Left cardiac atrium (tissue), 4 donors: ENCODE data around the gene ZFP69B. TPM values are rescaled to one million over a fixed set of nuclear protein-coding genes. Genes with fewer than 3 reads are reported as not detected.

Source experiments
- ATAC-seq, 2 donors: fragments of 200-7000 bp; cut with Tn5 transposase; one replicate each; pipeline ENCODE4 v1.9.1; 2020; ENCODE audit warnings: mild to moderate bottlenecking in 2 of 2, moderate library complexity in 2 of 2
- DNase-seq: peaks from one replicate; pipeline ENCODE4 v3.0.0-alpha.2; 2020
- intact Hi-C, 2 donors: fragments of 100-400 bp; cut with DNase I; formaldehyde crosslinking; loops; one replicate each; pipeline versions ENCODE4 v1.14.1 to v1.15.1; 2022 to 2023
- long read RNA-seq: library from polyadenylated mRNA; unstranded; transcript quantifications from one replicate; pipeline ENCODE4 v2.0.0, GENCODE V29; 2021
- total RNA-seq, 2 donors: library from RNA; stranded (reverse); fragmentation: NEBNext Ultra II Directional; extraction: Animal tissue kit (Norgen Biotek cat#: 25700); gene quantifications; one replicate each; pipeline ENCODE4 v1.2.1, GENCODE V29; 2021
- donor health status: DM: no; HTN: yes; CAD: no.
- donor health status: DM: no; HTN: yes; CAD: no; lungs with severe emphysema.
- donor health status: DM: yes; HTN: yes; CAD: no.
- donor health status: Dilated cardiomyopathy.

The ZFP69B gene
- total RNA-seq, result 1 to 10 TPM; 1.1 to 1.2 TPM
- long read RNA-seq, result 0 reads

- DNase-seq (peak; percentile 95), ATAC-seq (peak; percentile 99 to 100)
- intact Hi-C loops, result no loop called here
Measured at GRCh38 chr1:40449684-40450494, at the start of gene ZFP69B. Gene ZFP69B, plus strand, starts transcription at chr1:40450476. Its CDS starts 486 bp downstream, at chr1:40450962.

GRCh38 chr1:40401473-40402201 is 48.6 kb upstream of the ZFP69B start:
- intact Hi-C loops, result loop anchor here in 1 of 2 donors (5.0 kb wide), 1 partner anchor 254 kb away; no protein-coding TSS in a partner anchor
- no peak for DNase-seq
- peak in 1 of 2 donors; percentile 23 for ATAC-seq

DNA sequence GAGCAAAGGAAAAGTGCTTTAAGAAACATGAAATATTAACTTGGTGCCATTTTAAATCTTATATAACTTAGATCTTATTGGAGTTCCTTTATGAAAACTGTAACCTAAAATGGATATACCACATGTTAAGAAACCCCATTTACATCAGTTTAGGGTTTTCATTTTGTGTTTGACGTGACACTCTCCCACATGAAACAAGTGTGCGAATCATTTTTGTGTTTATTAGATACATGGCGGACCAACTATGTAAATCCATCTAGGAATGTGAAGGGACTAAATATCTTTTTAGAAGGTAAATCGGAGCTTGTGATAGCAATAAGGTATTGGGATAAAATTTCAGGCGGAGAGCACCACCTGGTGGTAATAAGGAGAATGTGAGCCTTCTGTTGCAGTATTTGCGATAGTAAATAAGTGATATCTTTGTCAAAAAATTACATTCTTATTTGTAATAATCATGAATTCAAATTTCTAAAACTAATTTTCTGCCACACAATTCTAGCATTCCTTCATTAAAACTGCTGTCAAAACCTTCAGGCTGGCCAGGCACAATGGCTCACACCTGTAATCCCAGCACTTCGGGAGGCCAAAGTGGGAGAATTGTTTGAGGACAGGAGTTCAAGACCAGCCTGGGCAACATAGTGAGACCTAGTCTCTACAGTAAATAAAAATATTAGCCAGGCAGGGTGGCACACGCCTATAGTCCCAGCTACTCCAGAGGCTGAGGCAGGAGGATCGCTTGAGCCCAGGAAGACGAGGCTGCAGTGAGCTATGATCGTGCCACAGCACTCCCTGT is 45.4 kb upstream of the ZFP69B start:
- ATAC-seq, result peak in 1 of 2 donors; percentile 47
- DNase-seq, result no peak
- intact Hi-C loops, result loop anchor here (5.0 kb wide), 2 partner anchors 258 to 263 kb away; no protein-coding TSS in a partner anchor

- DNase-seq (no peak), ATAC-seq (no peak)
- intact Hi-C loops, result loop anchor here in 1 of 2 donors (5.0 kb wide), 1 partner anchor 264 kb away; no protein-coding TSS in a partner anchor
Measured at GRCh38 chr1:40405812-40406211, 44.5 kb upstream of the ZFP69B start.

DNA sequence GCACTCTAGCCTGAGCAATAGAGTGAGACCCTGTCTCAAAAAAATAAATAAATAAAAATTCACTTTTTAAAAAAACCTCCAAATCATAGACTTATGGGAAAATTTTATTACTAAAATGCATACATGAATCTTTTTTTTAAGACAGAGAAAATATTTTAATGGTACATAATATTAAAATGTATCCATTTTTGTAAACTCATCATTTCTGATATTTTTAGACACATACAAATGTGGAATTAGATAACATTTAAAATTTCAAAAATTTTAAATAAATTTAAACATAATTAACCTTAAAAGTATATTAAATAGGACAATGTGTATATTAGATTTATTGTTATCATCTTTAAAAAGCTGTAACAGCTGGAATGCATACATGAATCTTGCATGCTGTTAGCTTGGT is 42.8 kb upstream of the ZFP69B start:
- ATAC-seq (no peak), DNase-seq (no peak)
- intact Hi-C loops, result loop anchor here in 1 of 2 donors (5.0 kb wide), 1 partner anchor 265 kb away; no protein-coding TSS in a partner anchor

GRCh38 chr1:40409467-40409866 is 40.8 kb upstream of the ZFP69B start:
- intact Hi-C loops, result loop anchor here in 1 of 2 donors (5.0 kb wide), 1 partner anchor 267 kb away; no protein-coding TSS in a partner anchor
- ATAC-seq, result no peak
- DNase-seq, result no peak

- ATAC-seq (no peak), DNase-seq (no peak)
- intact Hi-C loops, result no loop called here
Measured at GRCh38 chr1:40411294-40411693, 39.0 kb upstream of the ZFP69B start.

GRCh38 chr1:40411843-40412242 is 38.4 kb upstream of the ZFP69B start:
- no peak for ATAC-seq
- intact Hi-C loops, result no loop called here
- DNase-seq, result no peak

- ATAC-seq, result no peak
- no peak for DNase-seq
- intact Hi-C loops, result no loop called here
Measured at GRCh38 chr1:40413527-40414252, 36.6 kb upstream of the ZFP69B start.

DNA sequence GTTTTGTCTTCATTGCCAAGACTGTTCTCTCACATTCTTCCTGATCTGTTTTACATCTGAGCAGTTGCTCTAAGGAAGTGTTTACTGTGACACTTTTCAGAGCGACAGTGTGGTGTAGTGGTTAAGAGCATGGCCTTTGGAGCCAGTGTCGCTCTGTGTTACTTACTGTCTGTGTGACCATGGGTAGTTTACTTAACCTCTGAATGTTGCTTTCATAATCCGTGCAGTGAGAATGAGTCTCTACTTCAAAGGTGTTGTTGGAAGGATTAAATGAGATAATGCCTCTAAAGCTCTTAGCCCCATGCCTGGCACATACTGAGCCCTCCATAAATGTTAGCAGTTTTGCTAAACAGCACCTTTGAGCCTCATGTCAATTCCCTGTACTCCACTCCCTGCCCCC is 35.9 kb upstream of the ZFP69B start:
- intact Hi-C loops, result no loop called here
- DNase-seq (no peak), ATAC-seq (no peak)

GRCh38 chr1:40416709-40417108 is 33.6 kb upstream of the ZFP69B start:
- no peak for DNase-seq
- intact Hi-C loops, result no loop called here
- ATAC-seq, result no peak

DNA sequence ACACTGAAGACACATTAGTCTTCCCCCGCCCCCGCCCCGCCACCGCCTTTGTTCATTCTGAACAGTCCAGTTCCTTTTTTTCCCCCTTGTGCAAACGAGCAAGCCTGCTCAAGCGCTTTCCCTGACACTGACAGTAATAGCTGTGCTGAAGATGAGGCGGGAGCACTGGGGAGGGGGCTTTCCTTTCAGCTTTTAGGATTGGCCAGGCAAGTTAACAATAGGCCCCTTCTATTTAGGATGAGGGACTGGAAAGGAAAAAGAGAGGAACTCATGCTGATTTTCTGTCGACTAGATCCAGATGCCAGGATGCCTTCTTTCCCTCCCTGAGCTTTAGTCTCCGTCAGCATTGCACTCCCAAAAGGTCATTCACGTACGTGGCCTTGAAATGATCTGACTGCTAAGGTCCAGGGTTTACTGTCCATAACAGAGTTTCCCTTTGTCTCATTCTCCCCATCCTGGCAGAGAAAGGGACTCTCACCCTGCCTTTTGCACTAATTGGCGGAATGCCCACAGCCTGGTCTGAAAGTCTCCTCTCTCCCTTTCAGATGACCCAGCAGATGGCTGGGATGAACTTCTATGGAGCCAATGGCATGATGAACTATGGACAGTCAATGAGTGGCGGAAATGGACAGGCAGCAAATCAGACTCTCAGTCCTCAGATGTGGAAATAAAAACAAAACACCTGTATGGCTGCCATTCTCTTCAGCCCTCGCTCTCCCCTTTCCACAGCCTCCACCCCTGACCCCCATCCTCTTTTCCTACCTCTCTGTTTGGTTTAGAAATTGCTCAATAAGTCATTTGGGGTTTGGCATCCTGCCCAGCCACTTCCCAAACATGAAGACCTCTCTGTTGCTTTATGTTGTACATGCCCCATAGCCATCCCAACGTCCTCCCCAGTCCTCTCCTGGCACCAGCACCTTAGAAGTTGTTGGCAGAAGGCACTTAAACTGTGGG is 28.6 kb upstream of the ZFP69B start:
- DNase-seq, result no peak
- peak; percentile 23 to 53 for ATAC-seq
- intact Hi-C loops, result no loop called here

GRCh38 chr1:40422630-40423263 is 27.5 kb upstream of the ZFP69B start:
- no peak for DNase-seq
- ATAC-seq, result no peak
- intact Hi-C loops, result no loop called here

- DNase-seq (no peak), ATAC-seq (peak; percentile 27 to 41)
- intact Hi-C loops, result no loop called here
Measured at GRCh38 chr1:40423264-40423642, 27.0 kb upstream of the ZFP69B start.

DNA sequence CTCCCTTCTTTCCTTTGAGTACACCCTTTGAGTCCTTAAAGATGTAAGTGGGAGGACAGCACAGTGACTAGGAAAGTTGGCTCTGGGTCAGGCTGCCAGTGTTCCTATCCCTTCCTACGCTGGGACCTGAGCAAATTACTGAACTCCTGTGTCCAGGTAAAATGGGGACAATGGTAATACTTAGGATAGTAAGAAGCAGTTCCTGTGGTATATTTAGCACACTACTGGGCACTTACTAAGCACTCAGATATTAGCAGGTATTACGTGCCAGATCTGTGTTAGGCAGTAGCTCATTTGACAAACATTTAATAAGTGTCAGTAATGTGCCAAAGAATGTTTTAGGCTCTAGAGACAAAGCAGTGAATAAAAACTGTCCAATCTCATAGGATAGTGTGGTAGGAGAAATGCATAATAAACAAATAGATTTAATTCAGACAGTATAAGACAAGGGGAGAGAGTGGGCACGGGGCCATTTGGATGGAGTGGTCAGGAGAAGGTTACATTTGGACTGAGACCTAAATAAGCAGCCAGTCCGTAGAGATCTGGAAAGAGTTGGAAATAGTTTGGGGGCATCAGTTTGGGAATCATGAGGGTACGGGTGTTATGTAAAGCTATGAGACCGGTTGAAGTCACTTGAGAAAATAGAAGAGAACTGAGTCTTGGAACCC is 26.2 kb upstream of the ZFP69B start:
- intact Hi-C loops, result no loop called here
- ATAC-seq (peak; percentile 41 to 50), DNase-seq (no peak)

DNA sequence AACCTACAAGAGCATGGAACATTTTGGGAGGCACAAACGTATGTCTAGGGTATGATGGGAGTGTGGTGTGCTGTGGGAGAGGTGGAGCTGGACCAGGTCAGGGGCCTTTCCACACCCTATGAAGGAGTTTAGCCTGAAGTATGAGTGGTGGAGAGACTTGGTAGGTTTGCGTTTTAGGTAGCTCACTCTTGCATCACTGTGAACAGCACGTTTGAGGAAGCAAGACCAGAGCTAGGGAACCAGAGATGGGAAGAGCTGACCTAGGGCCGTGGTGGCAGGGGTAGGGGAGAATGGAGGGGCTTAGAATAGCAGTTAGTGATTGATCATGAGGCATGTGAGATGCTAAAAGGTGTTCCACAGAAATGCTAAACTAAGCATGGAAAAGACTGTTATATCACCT is 25.1 kb upstream of the ZFP69B start:
- no peak for DNase-seq
- intact Hi-C loops, result no loop called here
- ATAC-seq, result no peak

DNA sequence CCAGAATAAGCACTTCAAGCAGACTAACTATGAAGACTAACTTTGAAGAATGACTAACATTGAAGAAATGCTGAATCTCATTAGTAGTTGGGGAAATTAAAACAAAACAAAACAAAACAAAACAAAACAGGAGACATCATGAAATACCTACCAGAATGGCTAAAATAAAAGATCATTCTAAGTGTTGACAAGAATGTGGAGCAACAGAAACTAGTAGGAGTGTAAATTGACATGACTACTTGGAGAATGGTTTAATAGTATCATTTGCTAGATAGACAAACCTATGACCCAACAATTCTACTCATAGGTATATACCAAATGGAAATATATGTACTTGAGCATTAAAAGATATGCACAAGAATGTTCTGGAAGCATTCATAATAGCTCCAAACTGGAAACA is 18.9 kb upstream of the ZFP69B start:
- ATAC-seq (no peak), DNase-seq (no peak)
- intact Hi-C loops, result no loop called here
